ENCODE data around the gene TSC2.
A peak's percentile ranks its signal among the peaks of the same experiment; 100 is the strongest.

Gene TSC2

GRCh38 chr16:2047330-2048115 lies at the start of gene TSC2, which contains the start of gene NTHL1:
TSS of gene TSC2 (plus strand) at chr16:2047985. CDS start at chr16:2048616, 631 bp downstream.
TSS of gene NTHL1 (minus strand) at chr16:2047834. CDS start at chr16:2047823, 11 bp downstream.
- DNase-seq (ENCODE audit: low read depth), result peak; percentile 81

GRCh38 chr16:1998360-1998835 lies 49.4 kb upstream of the TSC2 start:
- no peak for DNase-seq (ENCODE audit: low read depth)

GRCh38 chr16:1998852-1999801 lies 48.7 kb upstream of the TSC2 start:
- no peak for DNase-seq (ENCODE audit: low read depth)

- DNase-seq (ENCODE audit: low read depth), result no peak
These were observed 47.8 kb upstream of the TSC2 start for GRCh38 chr16:1999866-2000514.

GRCh38 chr16:2001035-2001434 lies 46.8 kb upstream of the TSC2 start:
- no peak for DNase-seq (ENCODE audit: low read depth)

- no peak for DNase-seq (ENCODE audit: low read depth)
These were observed 46.1 kb upstream of the TSC2 start for GRCh38 chr16:2001456-2002355.

GRCh38 chr16:2002406-2003230 lies 45.2 kb upstream of the TSC2 start:
- no peak for DNase-seq (ENCODE audit: low read depth)

GRCh38 chr16:2003231-2003826 lies 44.5 kb upstream of the TSC2 start:
- no peak for DNase-seq (ENCODE audit: low read depth)

- DNase-seq (ENCODE audit: low read depth), result peak; percentile 69
These were observed 43.8 kb upstream of the TSC2 start for GRCh38 chr16:2003827-2004641.

GRCh38 chr16:2004795-2005517 lies 42.8 kb upstream of the TSC2 start:
- DNase-seq (ENCODE audit: low read depth), result no peak

- no peak for DNase-seq (ENCODE audit: low read depth)
These were observed 42.1 kb upstream of the TSC2 start for GRCh38 chr16:2005646-2006045.

GRCh38 chr16:2006317-2006716 lies 41.5 kb upstream of the TSC2 start:
- DNase-seq (ENCODE audit: low read depth), result no peak

- no peak for DNase-seq (ENCODE audit: low read depth)
These were observed 40.5 kb upstream of the TSC2 start for GRCh38 chr16:2007081-2007836.

GRCh38 chr16:2008009-2008526 lies 39.7 kb upstream of the TSC2 start:
- DNase-seq (ENCODE audit: low read depth), result no peak

GRCh38 chr16:2008631-2009163 lies 39.1 kb upstream of the TSC2 start:
- no peak for DNase-seq (ENCODE audit: low read depth)

- no peak for DNase-seq (ENCODE audit: low read depth)
These were observed 38.5 kb upstream of the TSC2 start for GRCh38 chr16:2009164-2009711.

All from stimulated activated CD8-positive, alpha-beta memory T cell treated with anti-CD3 and anti-CD28 coated beads, Interleukin-15, amount 100 ng/mL, for 24 hours (primary cell).